ENCODE data around the gene CAST. TPM values are rescaled to one million over a fixed set of nuclear protein-coding genes. Genes with fewer than 3 reads are reported as not detected.
A peak's percentile ranks its signal among the peaks of the same experiment; 100 is the strongest.

CAST gene
- total RNA-seq, 2 donors from 2014 or later: 251 to 256 TPM

- 31% methylated on average over 1 of the region's 1 CpG for WGBS
- no peak for DNase-seq (ENCODE audit: low spot score)
These were observed 13.7 kb downstream of the CAST start for GRCh38 chr5:96675882-96676281.

DNA sequence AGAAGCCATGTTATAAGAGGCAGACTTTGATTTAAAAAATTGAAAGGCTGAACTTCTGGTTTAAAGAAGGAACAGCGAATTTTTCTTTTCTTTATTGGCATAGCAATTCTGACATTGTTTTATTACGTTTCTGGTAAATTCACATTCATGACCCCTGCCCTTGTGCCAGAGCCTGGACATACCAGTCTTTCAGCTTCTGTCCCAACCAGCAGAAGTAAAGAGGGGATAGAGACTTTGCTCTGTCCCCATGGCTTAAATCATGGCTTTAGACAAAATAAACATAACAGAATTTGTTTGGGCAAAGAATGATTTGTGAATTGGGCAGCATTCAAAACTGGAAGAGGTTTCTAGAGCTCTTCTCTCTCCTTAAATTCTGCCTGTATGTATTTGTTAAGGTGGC lies 15.3 kb downstream of the CAST start:
- H3K27me3 ChIP-seq (replicated peaks; ENCODE audit: insufficient read depth): no peaks in the 10 kb centered on the region
- DNase-seq (ENCODE audit: low spot score): no peak
- H3K36me3 ChIP-seq: no peaks in the 10 kb centered on the region
- H3K4me1 ChIP-seq (replicated peaks): peaks cover 2% of the 10 kb centered on the region
- no peak overlapping the region for H3K27ac ChIP-seq
- intact Hi-C loops (cut with DNase I): no loop called here
- no peak for TF ChIP-seq POLR2A (IDR thresholded peaks at IDR 0.05)
- TF ChIP-seq CTCF (IDR thresholded peaks at IDR 0.05): no peak
- no peak for TF ChIP-seq POLR2AphosphoS5 (IDR thresholded peaks at IDR 0.05)
- H3K4me3 ChIP-seq: no peak overlapping the region
- no peaks in the 10 kb centered on the region for H3K9me3 ChIP-seq
- WGBS: 51% methylated on average over 2 of the region's 2 CpGs

More at GRCh38 chr5:96675882-96676281, 13.7 kb downstream of the CAST start:
- Histone ChIP-seq H3K36me3 (no peaks in the 10 kb centered on the region), H3K27me3 (replicated peaks; ENCODE audit: insufficient read depth) (no peaks in the 10 kb centered on the region), H3K4me1 (replicated peaks) (peaks cover 2% of the 10 kb centered on the region), H3K4me3 (no peak overlapping the region), H3K27ac (peak overlapping the region in 1 of 2 donors; percentile 27), H3K9me3 (no peaks in the 10 kb centered on the region)
- intact Hi-C loops (cut with DNase I): no loop called here
- TF ChIP-seq POLR2A (IDR thresholded peaks at IDR 0.05) (no peak), POLR2AphosphoS5 (IDR thresholded peaks at IDR 0.05) (peak; percentile 29)

- 24% methylated on average over 4 of the region's 4 CpGs for WGBS
- TF ChIP-seq POLR2AphosphoS5 (IDR thresholded peaks at IDR 0.05): no peak
- no peak for TF ChIP-seq POLR2A (IDR thresholded peaks at IDR 0.05)
- no peak for TF ChIP-seq CTCF (IDR thresholded peaks at IDR 0.05)
- H3K9me3 ChIP-seq: no peaks in the 10 kb centered on the region
- peaks cover 2% of the 10 kb centered on the region for H3K4me1 ChIP-seq (replicated peaks)
- H3K27me3 ChIP-seq (replicated peaks; ENCODE audit: insufficient read depth): no peaks in the 10 kb centered on the region
- no peak overlapping the region for H3K27ac ChIP-seq
- DNase-seq (ENCODE audit: low spot score): no peak
- intact Hi-C loops (cut with DNase I): no loop called here
- H3K36me3 ChIP-seq: no peaks in the 10 kb centered on the region
- no peak overlapping the region for H3K4me3 ChIP-seq
These were observed 17.1 kb downstream of the CAST start for GRCh38 chr5:96679293-96679692.

- H3K27me3 ChIP-seq (replicated peaks; ENCODE audit: insufficient read depth): no peaks in the 10 kb centered on the region
- H3K4me1 ChIP-seq (replicated peaks): peaks cover 2% of the 10 kb centered on the region
- no peak for DNase-seq (ENCODE audit: low spot score)
- WGBS: 67% methylated on average over 11 of the region's 11 CpGs
- no peak overlapping the region for H3K27ac ChIP-seq
- H3K9me3 ChIP-seq: no peaks in the 10 kb centered on the region
- intact Hi-C loops (cut with DNase I): no loop called here
- no peaks in the 10 kb centered on the region for H3K36me3 ChIP-seq
- TF ChIP-seq POLR2A (IDR thresholded peaks at IDR 0.05): no peak
- no peak for TF ChIP-seq POLR2AphosphoS5 (IDR thresholded peaks at IDR 0.05)
- no peak for TF ChIP-seq CTCF (IDR thresholded peaks at IDR 0.05)
- H3K4me3 ChIP-seq: no peak overlapping the region
These were observed 18.7 kb downstream of the CAST start for GRCh38 chr5:96680759-96681470.

- Histone ChIP-seq H3K4me3 (no peak overlapping the region), H3K27me3 (replicated peaks; ENCODE audit: insufficient read depth) (no peaks in the 10 kb centered on the region), H3K36me3 (no peaks in the 10 kb centered on the region), H3K4me1 (replicated peaks) (no peaks in the 10 kb centered on the region), H3K27ac (no peak overlapping the region), H3K9me3 (no peaks in the 10 kb centered on the region)
- TF ChIP-seq CTCF (IDR thresholded peaks at IDR 0.05): no peak
- no peak for TF ChIP-seq POLR2AphosphoS5 (IDR thresholded peaks at IDR 0.05)
- no peak for TF ChIP-seq POLR2A (IDR thresholded peaks at IDR 0.05)
- intact Hi-C loops (cut with DNase I): no loop called here
- DNase-seq (ENCODE audit: low spot score): no peak
- WGBS: 85% methylated on average over 1 of the region's 1 CpG
These were observed 21.2 kb downstream of the CAST start for GRCh38 chr5:96683392-96683791.
